ENCODE measurements around the gene PNPLA2.

GRCh38 chr11:810040-810567, 8.6 kb upstream of the PNPLA2 start:
- TF ChIP-seq TEAD4 (CRISPR knock-in tag; IDR thresholded peaks at IDR 0.05) (peak; percentile 52), USF1 (CRISPR knock-in tag; IDR thresholded peaks at IDR 0.05) (no peak; the same call in 1 of the 2 replicates), CTCF (IDR thresholded peaks at IDR 0.05) (no peak), SP1 (CRISPR knock-in tag; conservative IDR thresholded peaks at IDR 0.05) (no peak), MAX (CRISPR knock-in tag; IDR thresholded peaks at IDR 0.05) (no peak), HMGXB4 (CRISPR knock-in tag; IDR thresholded peaks at IDR 0.05) (no peak), MLX (CRISPR knock-in tag; IDR thresholded peaks at IDR 0.05) (no peak), CBFB (CRISPR knock-in tag; IDR thresholded peaks at IDR 0.05; ENCODE audit: low read depth) (no peak; the same call in 1 of the 2 replicates), IRF2 (CRISPR knock-in tag; IDR thresholded peaks at IDR 0.05; ENCODE audit: borderline replicate concordance, low read depth) (no peak), JAZF1 (CRISPR knock-in tag; IDR thresholded peaks at IDR 0.05) (no peak)
